CD14-positive monocyte (primary cell): ENCODE results near the gene SRPK2. TPM values are rescaled to one million over a fixed set of nuclear protein-coding genes. Genes with fewer than 3 reads are reported as not detected.
"Not testable (repeated sequence)": the region's sequence is repeated elsewhere in the genome, so short reads cannot be mapped to it uniquely, and the experiment has no call there.

ENCODE experiments used
- DNase-seq, 3 donors: peaks; one replicate each; pipeline ENCODE4 v3.0.0-alpha.2; 2011 to 2022
- H2AFZ ChIP-seq: 2 replicates; pipeline ENCODE4 v1.6.0; 2012; ENCODE audit warnings: mild to moderate bottlenecking, low read depth, low read length, inconsistent platforms; ENCODE audit not compliant: insufficient read depth, poor library complexity, severe bottlenecking
- H3K27ac ChIP-seq, 2 donors: 1 replicate in 1 of 2; 2 replicates in 1 of 2; pipeline ENCODE4 v1.5.1; 2012 to 2013; ENCODE audit warnings: low read length in 2 of 2, control low read depth in 1 of 2, inconsistent platforms in 1 of 2, low read depth in 1 of 2, mild to moderate bottlenecking in 1 of 2
- H3K27me3 ChIP-seq, 2 donors: one replicate each; pipeline versions ENCODE4 v1.6.0 to v1.6.1; 2011 to 2013; ENCODE audit warnings: low read length in 2 of 2; ENCODE audit not compliant: control insufficient read depth in 2 of 2, insufficient read depth in 2 of 2
- H3K36me3 ChIP-seq, 2 donors: replicated peaks in 1 of 2; 1 replicate in 1 of 2; 2 replicates in 1 of 2; pipeline versions ENCODE4 v1.5.1 to v1.6.1; 2012 to 2013; ENCODE audit warnings: low read length in 2 of 2, control low read depth in 1 of 2, inconsistent platforms in 1 of 2, mild to moderate bottlenecking in 1 of 2; ENCODE audit not compliant: insufficient read depth in 2 of 2, control insufficient read depth in 1 of 2
- H3K4me1 ChIP-seq, 2 donors: 1 replicate in 1 of 2; 2 replicates in 1 of 2; pipeline versions ENCODE4 v1.5.1 to v1.6.1; 2012 to 2013; ENCODE audit warnings: low read length in 2 of 2, control low read depth in 1 of 2, inconsistent platforms in 1 of 2, mild to moderate bottlenecking in 1 of 2, moderate library complexity in 1 of 2; ENCODE audit not compliant: insufficient read depth in 2 of 2, control insufficient read depth in 1 of 2
- H3K4me2 ChIP-seq: replicated peaks from 2 replicates; pipeline ENCODE3; 2012; ENCODE audit warnings: low read length, moderate library complexity, mild to moderate bottlenecking; ENCODE audit not compliant: poor library complexity, severe bottlenecking; ENCODE audit errors: extremely low read depth
- H3K4me3 ChIP-seq, 3 experiments: fragments of 200-600 bp in 1 of 3; sonication (generic) in 1 of 3; replicated peaks in 1 of 3; 1 replicate in 2 of 3; 2 replicates in 1 of 3; pipeline ENCODE4 v1.5.1; 2011 to 2013; ENCODE audit warnings: low read length in 3 of 3, mild to moderate bottlenecking in 3 of 3, control low read depth in 2 of 3, low read depth in 2 of 3, inconsistent platforms in 1 of 3, moderate library complexity in 1 of 3
- H3K79me2 ChIP-seq: 2 replicates; pipeline ENCODE4 v1.6.0; 2012; ENCODE audit warnings: mild to moderate bottlenecking, control low read depth, inconsistent platforms, low read length, moderate library complexity; ENCODE audit not compliant: insufficient read depth
- H3K9ac ChIP-seq: 2 replicates; pipeline ENCODE4 v1.6.0; 2017; ENCODE audit warnings: low read length, mild to moderate bottlenecking; ENCODE audit not compliant: insufficient read depth, poor library complexity, severe bottlenecking
- H3K9me3 ChIP-seq, 2 donors: replicated peaks in 1 of 2; 1 replicate in 1 of 2; 2 replicates in 1 of 2; pipeline versions ENCODE4 v1.5.1 to v1.6.1; 2012 to 2013; ENCODE audit warnings: low read length in 2 of 2, control low read depth in 1 of 2; ENCODE audit not compliant: control insufficient read depth in 1 of 2, insufficient read depth in 1 of 2
- H4K20me1 ChIP-seq: 2 replicates; pipeline ENCODE4 v1.6.0; 2012; ENCODE audit warnings: mild to moderate bottlenecking, low read length, control low read depth, moderate library complexity; ENCODE audit not compliant: insufficient read depth
- H3K27ac Mint-ChIP-seq, 7 donors: one replicate each; pipeline ENCODE4 v1.8.0; 2020; ENCODE audit warnings: mild to moderate bottlenecking in 7 of 7, mixed read lengths in 7 of 7, moderate library complexity in 6 of 7, inconsistent platforms in 2 of 7
- H3K27me3 Mint-ChIP-seq, 3 donors: one replicate each; pipeline ENCODE4 v1.8.0; 2021 to 2022; ENCODE audit warnings: low read depth in 3 of 3, mild to moderate bottlenecking in 3 of 3, mixed read lengths in 3 of 3, moderate library complexity in 3 of 3, inconsistent platforms in 1 of 3
- H3K36me3 Mint-ChIP-seq, 2 donors: one replicate each; pipeline ENCODE4 v1.8.0; 2020; ENCODE audit warnings: mixed read lengths in 2 of 2, inconsistent platforms in 1 of 2, mild to moderate bottlenecking in 1 of 2
- H3K4me1 Mint-ChIP-seq: one replicate; pipeline ENCODE4 v1.8.0; 2020; ENCODE audit warnings: mild to moderate bottlenecking, mixed read lengths
- H3K4me3 Mint-ChIP-seq, 2 donors: one replicate each; pipeline ENCODE4 v1.8.0; 2020; ENCODE audit warnings: mild to moderate bottlenecking in 2 of 2, mixed read lengths in 2 of 2, moderate library complexity in 1 of 2
- H3K9me3 Mint-ChIP-seq, 7 donors: one replicate each; pipeline ENCODE4 v1.8.0; 2020 to 2022; ENCODE audit warnings: mixed read lengths in 7 of 7, mild to moderate bottlenecking in 6 of 7, moderate library complexity in 6 of 7, inconsistent platforms in 2 of 7
- WGBS: methylation state at CpG from one replicate; pipeline ENCODE4 v1.1.5; 2013; ENCODE audit warnings: missing lambda C conversion rate; ENCODE audit not compliant: insufficient coverage; 5-methylcytosine and 5-hydroxymethylcytosine counted together
- intact Hi-C, 2 donors: fragments of 100-400 bp; cut with micrococcal nuclease; formaldehyde crosslinking; loops; one replicate each; pipeline versions ENCODE4 v1.15.0 to v1.15.1; 2023
- polyA plus RNA-seq, 3 donors: library from polyadenylated mRNA; depleted of rRNA in 1 of 3; unstranded in 2 of 3; stranded (reverse) in 1 of 3; fragments of 300-500 nt in 2 of 3; fragments of >200 nt in 1 of 3; fragmentation: Illumina TruSeq in 2 of 3; gene quantifications; 1 replicate in 2 of 3; 2 replicates in 1 of 3; pipeline ENCODE4 v1.2.3, GENCODE V29; 2012 to 2021
- TF ChIP-seq, protein P1 (sequence below): fragments of 200-600 bp; IDR thresholded peaks from one replicate; pipeline ENCODE4 v1.8.0; 2022; ENCODE audit warnings: antibody characterized with exemption, mild to moderate bottlenecking

SRPK2 gene
- polyA plus RNA-seq, 3 donors, result 12.6 to 37.7 (median 30.0) TPM

DNA sequence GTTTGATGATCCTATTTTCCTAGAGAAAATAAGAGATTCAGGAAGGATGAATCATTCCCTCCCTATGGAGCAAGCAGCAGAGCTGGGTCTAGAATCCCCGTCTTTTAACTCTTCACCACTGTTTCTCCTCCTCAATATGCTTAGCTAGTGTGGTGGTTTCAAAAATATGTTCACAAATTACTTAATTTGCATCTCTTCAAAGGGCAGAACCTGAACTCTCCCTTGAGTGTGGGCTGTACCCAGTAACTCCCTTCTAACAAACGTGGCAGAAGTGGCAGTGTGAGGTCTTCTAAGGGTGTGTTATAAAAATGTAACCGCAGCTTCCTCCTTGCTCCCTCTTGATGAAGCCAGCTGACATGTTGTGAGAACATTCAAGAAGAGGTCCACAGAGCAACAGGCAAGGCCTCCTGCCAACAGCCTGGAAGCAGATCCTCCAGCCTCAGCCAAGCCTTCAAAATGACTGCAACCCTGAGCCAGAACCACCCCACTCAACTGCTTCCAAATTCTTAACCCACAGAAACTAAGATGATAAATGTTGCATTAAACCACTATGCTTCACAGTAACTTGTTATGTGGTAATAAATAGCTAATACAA is 36.6 kb downstream of the SRPK2 start:
- Histone ChIP-seq H3K79me2 (peaks cover 83% of the 10 kb centered on the region), H3K4me3 (peak overlapping the region in 2 of 3 experiments; percentile 19 to 67), H3K27ac (peak overlapping the region; percentile 70 to 79), H4K20me1 (no peaks in the 10 kb centered on the region), H3K9me3 (no peaks in the 10 kb centered on the region), H3K36me3 (no peaks in the 10 kb centered on the region), H3K27me3 (no peaks in the 10 kb centered on the region), H3K4me2 (peak overlapping the region; percentile 74), H3K9ac (peak overlapping the region; percentile 36), H2AFZ (peak overlapping the region; percentile 15), H3K4me1 (peaks cover 64 to 70% of the 10 kb centered on the region in 2 donors)
- Mint-ChIP-seq H3K36me3 (no peaks in the 10 kb centered on the region), H3K4me3 (peak overlapping the region; percentile 59 to 86), H3K27me3 (peaks cover 0 to 4% (median 3%) of the 10 kb centered on the region in 3 donors), H3K9me3 (no peaks in the 10 kb centered on the region), H3K27ac (peak overlapping the region; percentile 90 to 97 (median 95)), H3K4me1 (peaks cover 64% of the 10 kb centered on the region)
- no CpG with 5 or more reads among the region's 3 CpGs for WGBS
- peak; percentile 79 to 83 (median 79) for DNase-seq
- TF ChIP-seq, protein P1, sequence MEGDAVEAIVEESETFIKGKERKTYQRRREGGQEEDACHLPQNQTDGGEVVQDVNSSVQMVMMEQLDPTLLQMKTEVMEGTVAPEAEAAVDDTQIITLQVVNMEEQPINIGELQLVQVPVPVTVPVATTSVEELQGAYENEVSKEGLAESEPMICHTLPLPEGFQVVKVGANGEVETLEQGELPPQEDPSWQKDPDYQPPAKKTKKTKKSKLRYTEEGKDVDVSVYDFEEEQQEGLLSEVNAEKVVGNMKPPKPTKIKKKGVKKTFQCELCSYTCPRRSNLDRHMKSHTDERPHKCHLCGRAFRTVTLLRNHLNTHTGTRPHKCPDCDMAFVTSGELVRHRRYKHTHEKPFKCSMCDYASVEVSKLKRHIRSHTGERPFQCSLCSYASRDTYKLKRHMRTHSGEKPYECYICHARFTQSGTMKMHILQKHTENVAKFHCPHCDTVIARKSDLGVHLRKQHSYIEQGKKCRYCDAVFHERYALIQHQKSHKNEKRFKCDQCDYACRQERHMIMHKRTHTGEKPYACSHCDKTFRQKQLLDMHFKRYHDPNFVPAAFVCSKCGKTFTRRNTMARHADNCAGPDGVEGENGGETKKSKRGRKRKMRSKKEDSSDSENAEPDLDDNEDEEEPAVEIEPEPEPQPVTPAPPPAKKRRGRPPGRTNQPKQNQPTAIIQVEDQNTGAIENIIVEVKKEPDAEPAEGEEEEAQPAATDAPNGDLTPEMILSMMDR, result no peak
- intact Hi-C loops, result no loop called here

DNA sequence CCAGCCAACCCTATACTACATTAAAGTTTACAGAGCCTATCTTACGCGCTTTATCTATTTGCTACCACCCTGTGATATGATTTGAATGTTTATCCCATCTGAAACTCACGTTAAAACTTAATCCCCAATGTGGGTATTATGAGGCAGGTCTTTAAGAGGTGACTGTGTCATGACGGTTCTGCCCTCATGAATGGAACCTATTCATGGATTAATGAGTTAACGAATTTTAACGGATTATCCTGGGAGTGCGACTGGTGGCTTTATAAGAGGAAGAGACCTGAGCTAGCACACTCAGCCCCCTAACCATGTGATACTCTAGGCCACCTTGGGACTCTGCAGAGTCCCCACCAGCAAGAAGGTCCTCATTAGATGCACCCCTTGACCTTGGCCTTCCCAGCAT is 37.8 kb downstream of the SRPK2 start:
- peaks cover 0 to 6% (median 3%) of the 10 kb centered on the region in 3 donors for H3K27me3 Mint-ChIP-seq
- Histone ChIP-seq H3K79me2 (peaks cover 81% of the 10 kb centered on the region), H3K36me3 (no peaks in the 10 kb centered on the region), H3K4me1 (peaks cover 76 to 82% of the 10 kb centered on the region in 2 donors), H3K4me3 (peak overlapping the region in 1 of 3 experiments; percentile 67), H2AFZ (no peak overlapping the region), H3K4me2 (peak overlapping the region; percentile 74), H3K27me3 (no peaks in the 10 kb centered on the region), H3K9ac (no peak overlapping the region), H3K27ac (peak overlapping the region; percentile 70 to 79), H4K20me1 (no peaks in the 10 kb centered on the region), H3K9me3 (no peaks in the 10 kb centered on the region)
- TF ChIP-seq, protein P1, result no peak
- peak overlapping the region; percentile 84 to 97 (median 90) for H3K27ac Mint-ChIP-seq
- peak overlapping the region in 1 of 2 donors; percentile 48 for H3K4me3 Mint-ChIP-seq
- no peak for DNase-seq
- H3K4me1 Mint-ChIP-seq, result peaks cover 76% of the 10 kb centered on the region
- H3K36me3 Mint-ChIP-seq, result no peaks in the 10 kb centered on the region
- no peaks in the 10 kb centered on the region for H3K9me3 Mint-ChIP-seq
- intact Hi-C loops, result no loop called here
- WGBS, result 100% methylated on average over 1 of the region's 7 CpGs

DNA sequence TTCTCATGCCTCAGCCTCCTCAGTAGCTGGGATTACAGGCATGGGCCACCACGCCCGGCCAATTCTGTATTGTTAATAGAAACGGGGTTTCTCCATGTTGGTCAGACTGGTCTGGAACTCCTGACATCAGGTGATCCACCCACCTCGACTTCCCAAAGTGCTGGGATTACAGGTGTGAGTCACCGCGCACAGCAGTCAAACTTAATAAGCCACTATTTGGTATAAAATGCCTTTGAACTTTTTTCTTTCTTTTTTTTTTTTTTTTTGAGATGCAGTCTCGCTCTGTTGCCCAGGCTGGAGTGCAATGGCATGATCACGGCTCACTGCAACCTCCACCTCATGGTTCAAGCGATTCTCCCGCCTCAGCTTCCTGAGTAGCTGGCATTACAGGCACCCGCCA is 40.5 kb downstream of the SRPK2 start:
- H4K20me1 ChIP-seq, H3K4me3 ChIP-seq, intact Hi-C loops, DNase-seq, H2AFZ ChIP-seq, H3K27me3 Mint-ChIP-seq, H3K36me3 Mint-ChIP-seq, H3K4me2 ChIP-seq, H3K27ac ChIP-seq, H3K4me3 Mint-ChIP-seq, H3K9ac ChIP-seq, H3K9me3 ChIP-seq, H3K36me3 ChIP-seq, H3K9me3 Mint-ChIP-seq, H3K27me3 ChIP-seq: not testable (repeated sequence)
- peaks cover 80 to 87% of the 10 kb centered on the region in 2 donors for H3K4me1 ChIP-seq
- peaks cover 75% of the 10 kb centered on the region for H3K4me1 Mint-ChIP-seq
- H3K27ac Mint-ChIP-seq, result peak overlapping the region in 6 of 7 donors; percentile 31 to 81 (median 51)
- peaks cover 78% of the 10 kb centered on the region for H3K79me2 ChIP-seq
- 82% methylated on average over 3 of the region's 11 CpGs for WGBS
